ENCODE data around the gene ACO2.
"Not testable (repeated sequence)": the region's sequence is repeated elsewhere in the genome, so short reads cannot be mapped to it uniquely, and the experiment has no call there.

ACO2 gene

GRCh38 chr22:41448189-41448808, 20.6 kb upstream of the ACO2 start:
- no peaks in the 10 kb centered on the region for H3K27me3 ChIP-seq (ENCODE audit: control insufficient read depth in 1 of 2, insufficient read depth in 2 of 2, low read length in 2 of 2)
- H3K9me3 ChIP-seq (ENCODE audit: control insufficient read depth in 1 of 2, low read length in 2 of 2): no peaks in the 10 kb centered on the region
- peaks cover 11% of the 10 kb centered on the region in 2 donors for H3K4me1 ChIP-seq (ENCODE audit: control insufficient read depth in 1 of 2, insufficient read depth in 2 of 2, low read length in 2 of 2)
- peaks cover 0 to under 1% of the 10 kb centered on the region in 2 donors for H3K36me3 ChIP-seq (ENCODE audit: control insufficient read depth in 1 of 2, insufficient read depth in 2 of 2, low read length in 2 of 2)
- peak overlapping the region; percentile 96 to 97 for H3K4me3 ChIP-seq (ENCODE audit: low read depth in 1 of 2, low read length in 2 of 2)
- peak overlapping the region; percentile 99 for H3K27ac ChIP-seq (ENCODE audit: low read depth, low read length)
- H3K9ac ChIP-seq (ENCODE audit: low read depth in 1 of 2, low read length in 2 of 2): peak overlapping the region; percentile 96 to 97

DNA sequence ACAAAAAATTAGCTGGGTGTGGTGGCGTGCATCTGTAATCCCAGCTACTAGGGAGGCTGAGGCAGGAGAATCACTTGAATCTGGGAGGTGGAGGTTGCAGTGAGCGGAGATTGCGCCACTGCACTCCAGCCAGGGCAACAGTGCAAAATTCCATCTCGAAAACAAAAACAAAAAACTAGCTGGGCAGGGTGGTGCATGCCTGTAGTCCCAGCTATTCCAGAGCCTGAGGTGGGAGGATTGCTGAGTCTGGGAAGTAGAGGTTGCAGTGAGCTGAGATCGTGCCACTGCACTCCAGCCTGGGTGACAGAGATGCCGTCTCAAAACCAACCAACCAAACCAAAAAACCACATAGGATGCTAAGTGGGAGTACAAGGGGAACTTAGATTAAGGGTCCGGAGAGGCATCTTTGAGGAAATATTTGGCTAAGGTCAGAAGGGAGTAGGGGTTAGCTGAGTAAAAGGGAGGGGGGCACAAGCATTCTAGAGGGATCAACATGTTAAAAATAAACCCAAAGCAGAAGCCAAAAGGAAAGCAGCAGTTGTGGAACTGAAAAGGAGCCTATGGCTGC, 10.7 kb upstream of the ACO2 start:
- Histone ChIP-seq H3K27ac (ENCODE audit: low read depth, low read length) (no peak overlapping the region), H3K36me3 (ENCODE audit: control insufficient read depth in 1 of 2, insufficient read depth in 2 of 2, low read length in 2 of 2) (peaks cover 16 to 34% of the 10 kb centered on the region in 2 donors), H3K27me3 (ENCODE audit: control insufficient read depth in 1 of 2, insufficient read depth in 2 of 2, low read length in 2 of 2) (no peaks in the 10 kb centered on the region), H3K4me3 (ENCODE audit: low read depth in 1 of 2, low read length in 2 of 2) (no peak overlapping the region), H3K9me3 (ENCODE audit: control insufficient read depth in 1 of 2, low read length in 2 of 2) (no peaks in the 10 kb centered on the region), H3K4me1 (ENCODE audit: control insufficient read depth in 1 of 2, insufficient read depth in 2 of 2, low read length in 2 of 2) (peaks cover 0 to 6% of the 10 kb centered on the region in 2 donors), H3K9ac (ENCODE audit: low read depth in 1 of 2, low read length in 2 of 2) (no peak overlapping the region)

- H3K4me1 ChIP-seq (ENCODE audit: control insufficient read depth in 1 of 2, insufficient read depth in 2 of 2, low read length in 2 of 2): peaks cover 0 to 6% of the 10 kb centered on the region in 2 donors
- H3K36me3 ChIP-seq (ENCODE audit: control insufficient read depth in 1 of 2, insufficient read depth in 2 of 2, low read length in 2 of 2): peaks cover 24 to 45% of the 10 kb centered on the region in 2 donors
- no peaks in the 10 kb centered on the region for H3K9me3 ChIP-seq (ENCODE audit: control insufficient read depth in 1 of 2, low read length in 2 of 2)
- no peak overlapping the region for H3K27ac ChIP-seq (ENCODE audit: low read depth, low read length)
- H3K27me3 ChIP-seq (ENCODE audit: control insufficient read depth in 1 of 2, insufficient read depth in 2 of 2, low read length in 2 of 2): no peaks in the 10 kb centered on the region
- no peak overlapping the region for H3K4me3 ChIP-seq (ENCODE audit: low read depth in 1 of 2, low read length in 2 of 2)
- H3K9ac ChIP-seq (ENCODE audit: low read depth in 1 of 2, low read length in 2 of 2): no peak overlapping the region
These were observed 9.5 kb upstream of the ACO2 start for GRCh38 chr22:41459431-41459830.

DNA sequence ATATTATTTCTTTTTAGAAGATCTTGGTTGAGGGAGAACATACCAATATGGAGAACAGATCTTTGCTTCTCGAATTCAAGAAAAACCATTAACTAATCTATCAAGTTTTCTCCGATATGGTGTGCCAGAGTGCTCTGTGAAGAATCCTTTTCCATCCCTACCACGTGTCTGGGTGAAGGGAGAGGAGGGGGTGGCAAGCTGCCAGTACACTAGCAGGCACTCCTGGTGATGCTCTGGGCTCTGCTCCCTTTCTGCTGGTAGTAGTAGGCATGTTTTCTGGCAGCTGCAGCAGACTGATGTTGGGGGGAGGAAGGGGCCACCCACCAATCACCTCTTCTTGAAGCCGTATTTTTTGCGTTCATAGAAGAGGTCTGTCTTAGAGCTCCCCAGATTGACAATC, 8.8 kb upstream of the ACO2 start:
- peaks cover 31 to 52% of the 10 kb centered on the region in 2 donors for H3K36me3 ChIP-seq (ENCODE audit: control insufficient read depth in 1 of 2, insufficient read depth in 2 of 2, low read length in 2 of 2)
- not testable (repeated sequence) for H3K9ac ChIP-seq (ENCODE audit: low read depth in 1 of 2, low read length in 2 of 2); H3K4me1 ChIP-seq (ENCODE audit: control insufficient read depth in 1 of 2, insufficient read depth in 2 of 2, low read length in 2 of 2); H3K27me3 ChIP-seq (ENCODE audit: control insufficient read depth in 1 of 2, insufficient read depth in 2 of 2, low read length in 2 of 2); H3K27ac ChIP-seq (ENCODE audit: low read depth, low read length); H3K4me3 ChIP-seq (ENCODE audit: low read depth in 1 of 2, low read length in 2 of 2); H3K9me3 ChIP-seq (ENCODE audit: control insufficient read depth in 1 of 2, low read length in 2 of 2)

DNA sequence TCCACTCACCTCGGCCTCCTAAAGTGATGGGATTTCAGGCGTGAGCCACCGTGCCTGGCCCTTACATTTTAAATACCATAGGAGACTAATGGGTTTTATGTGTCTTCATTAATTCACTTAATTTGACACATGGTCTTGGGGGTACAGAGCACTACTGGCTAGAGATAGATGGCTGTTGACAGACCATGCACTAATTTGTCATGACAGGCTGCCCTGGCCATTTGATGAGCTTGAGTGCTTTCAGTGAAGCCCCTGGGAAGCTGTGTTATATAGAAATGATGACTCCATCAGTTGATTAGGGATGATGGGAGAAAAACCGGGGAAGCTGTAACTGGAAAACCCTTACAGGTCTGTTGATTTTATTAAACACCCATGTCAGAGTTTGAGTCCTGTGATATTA, 7.0 kb upstream of the ACO2 start:
- Histone ChIP-seq H3K36me3 (ENCODE audit: control insufficient read depth in 1 of 2, insufficient read depth in 2 of 2, low read length in 2 of 2) (peaks cover 44 to 69% of the 10 kb centered on the region in 2 donors), H3K27me3 (ENCODE audit: control insufficient read depth in 1 of 2, insufficient read depth in 2 of 2, low read length in 2 of 2) (no peaks in the 10 kb centered on the region), H3K4me3 (ENCODE audit: low read depth in 1 of 2, low read length in 2 of 2) (no peak overlapping the region), H3K9me3 (ENCODE audit: control insufficient read depth in 1 of 2, low read length in 2 of 2) (no peaks in the 10 kb centered on the region), H3K27ac (ENCODE audit: low read depth, low read length) (no peak overlapping the region), H3K9ac (ENCODE audit: low read depth in 1 of 2, low read length in 2 of 2) (no peak overlapping the region), H3K4me1 (ENCODE audit: control insufficient read depth in 1 of 2, insufficient read depth in 2 of 2, low read length in 2 of 2) (peaks cover 0 to 6% of the 10 kb centered on the region in 2 donors)

DNA sequence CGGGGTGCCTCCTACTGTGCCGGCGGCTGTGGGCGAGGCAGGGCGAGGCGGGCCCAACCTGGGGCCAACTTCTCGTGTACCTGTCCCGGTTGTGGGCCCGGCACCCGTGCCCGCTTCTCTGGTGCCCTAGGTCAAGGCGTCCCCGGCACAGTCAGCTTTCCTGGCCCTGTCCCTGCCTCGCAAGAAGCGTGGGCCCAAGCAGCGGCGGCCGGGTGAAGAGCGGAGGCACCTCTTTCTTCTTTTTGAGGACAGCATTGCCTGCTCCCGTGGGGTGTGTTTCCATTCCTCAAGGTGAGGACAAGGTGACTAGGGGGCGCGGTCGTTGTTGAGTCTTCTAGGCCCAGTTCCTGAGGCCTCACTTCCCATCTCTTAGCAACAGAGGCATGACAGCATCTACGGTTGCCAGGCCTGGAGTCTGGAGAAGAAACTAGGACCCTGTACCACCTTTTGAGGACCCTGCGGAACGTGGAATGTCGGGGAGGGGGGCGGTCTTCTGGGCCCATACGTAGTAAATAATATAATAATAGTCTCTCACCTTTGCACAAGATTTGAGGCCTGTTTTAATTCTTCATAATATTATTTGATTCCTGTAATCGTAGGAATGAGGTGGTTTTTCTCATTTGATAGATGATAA, 418 bp downstream of the ACO2 start:
- Histone ChIP-seq H3K9ac (ENCODE audit: low read depth in 1 of 2, low read length in 2 of 2) (peak overlapping the region; percentile 60 to 99), H3K4me1 (ENCODE audit: control insufficient read depth in 1 of 2, insufficient read depth in 2 of 2, low read length in 2 of 2) (peaks cover 35 to 48% of the 10 kb centered on the region in 2 donors), H3K4me3 (ENCODE audit: low read depth in 1 of 2, low read length in 2 of 2) (peak overlapping the region; percentile 93 to 95), H3K9me3 (ENCODE audit: control insufficient read depth in 1 of 2, low read length in 2 of 2) (no peaks in the 10 kb centered on the region), H3K27ac (ENCODE audit: low read depth, low read length) (peak overlapping the region; percentile 98), H3K27me3 (ENCODE audit: control insufficient read depth in 1 of 2, insufficient read depth in 2 of 2, low read length in 2 of 2) (no peaks in the 10 kb centered on the region), H3K36me3 (ENCODE audit: control insufficient read depth in 1 of 2, insufficient read depth in 2 of 2, low read length in 2 of 2) (peaks cover 28 to 44% of the 10 kb centered on the region in 2 donors)

DNA sequence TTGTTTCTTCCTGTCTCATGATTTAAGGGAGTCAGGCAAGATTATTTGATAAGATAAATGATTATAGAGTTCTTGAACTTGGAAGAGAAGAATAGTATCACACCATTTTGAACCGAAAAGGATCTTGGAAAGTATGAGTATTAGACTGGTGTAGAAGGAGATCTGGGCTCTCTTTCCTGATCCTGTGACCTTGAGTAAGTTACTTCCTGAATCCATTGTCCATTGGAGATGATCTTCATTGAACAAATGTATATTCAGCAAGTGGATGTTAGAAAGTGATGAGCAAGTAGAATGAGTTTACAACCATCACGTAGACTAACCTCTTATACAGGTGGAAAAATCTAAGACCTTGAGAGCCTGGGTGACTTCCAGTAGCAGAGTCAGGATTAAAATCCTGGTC, 2.0 kb downstream of the ACO2 start:
- Histone ChIP-seq H3K9ac (ENCODE audit: low read depth in 1 of 2, low read length in 2 of 2) (peak overlapping the region; percentile 54 to 99), H3K9me3 (ENCODE audit: control insufficient read depth in 1 of 2, low read length in 2 of 2) (no peaks in the 10 kb centered on the region), H3K4me3 (ENCODE audit: low read depth in 1 of 2, low read length in 2 of 2) (peak overlapping the region; percentile 14 to 46), H3K27ac (ENCODE audit: low read depth, low read length) (peak overlapping the region; percentile 63), H3K27me3 (ENCODE audit: control insufficient read depth in 1 of 2, insufficient read depth in 2 of 2, low read length in 2 of 2) (no peaks in the 10 kb centered on the region), H3K36me3 (ENCODE audit: control insufficient read depth in 1 of 2, insufficient read depth in 2 of 2, low read length in 2 of 2) (peaks cover 16 to 29% of the 10 kb centered on the region in 2 donors), H3K4me1 (ENCODE audit: control insufficient read depth in 1 of 2, insufficient read depth in 2 of 2, low read length in 2 of 2) (peaks cover 35 to 48% of the 10 kb centered on the region in 2 donors)

DNA sequence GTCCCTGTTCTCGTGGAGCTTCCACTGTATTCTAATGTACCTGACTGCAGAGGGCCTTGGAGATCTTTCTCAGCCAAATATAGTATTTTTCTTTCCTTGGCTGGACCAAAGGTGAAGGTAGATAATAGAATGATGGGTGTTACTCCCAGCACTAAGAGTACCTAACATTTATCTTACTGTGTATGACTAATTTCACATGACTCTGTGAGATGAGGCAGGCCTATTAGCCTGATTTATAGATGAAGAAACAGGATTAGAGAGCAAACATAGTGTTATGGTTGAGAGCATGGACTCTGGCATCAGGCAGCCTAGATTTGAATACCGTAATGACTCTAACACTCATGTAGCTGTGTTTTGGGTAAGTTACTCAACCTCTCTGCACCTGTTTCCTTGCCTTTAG, 2.7 kb downstream of the ACO2 start:
- H3K9ac ChIP-seq (ENCODE audit: low read depth in 1 of 2, low read length in 2 of 2): peak overlapping the region in 1 of 2 donors; percentile 99
- H3K9me3 ChIP-seq (ENCODE audit: control insufficient read depth in 1 of 2, low read length in 2 of 2): no peaks in the 10 kb centered on the region
- H3K27me3 ChIP-seq (ENCODE audit: control insufficient read depth in 1 of 2, insufficient read depth in 2 of 2, low read length in 2 of 2): no peaks in the 10 kb centered on the region
- peaks cover 9 to 22% of the 10 kb centered on the region in 2 donors for H3K36me3 ChIP-seq (ENCODE audit: control insufficient read depth in 1 of 2, insufficient read depth in 2 of 2, low read length in 2 of 2)
- H3K4me3 ChIP-seq (ENCODE audit: low read depth in 1 of 2, low read length in 2 of 2): peak overlapping the region in 1 of 2 donors; percentile 46
- peaks cover 35 to 48% of the 10 kb centered on the region in 2 donors for H3K4me1 ChIP-seq (ENCODE audit: control insufficient read depth in 1 of 2, insufficient read depth in 2 of 2, low read length in 2 of 2)
- no peak overlapping the region for H3K27ac ChIP-seq (ENCODE audit: low read depth, low read length)

- no peaks in the 10 kb centered on the region for H3K27me3 ChIP-seq (ENCODE audit: control insufficient read depth in 1 of 2, insufficient read depth in 2 of 2, low read length in 2 of 2)
- no peak overlapping the region for H3K4me3 ChIP-seq (ENCODE audit: low read depth in 1 of 2, low read length in 2 of 2)
- no peaks in the 10 kb centered on the region for H3K9me3 ChIP-seq (ENCODE audit: control insufficient read depth in 1 of 2, low read length in 2 of 2)
- no peak overlapping the region for H3K9ac ChIP-seq (ENCODE audit: low read depth in 1 of 2, low read length in 2 of 2)
- no peak overlapping the region for H3K27ac ChIP-seq (ENCODE audit: low read depth, low read length)
- peaks cover 6 to 22% of the 10 kb centered on the region in 2 donors for H3K36me3 ChIP-seq (ENCODE audit: control insufficient read depth in 1 of 2, insufficient read depth in 2 of 2, low read length in 2 of 2)
- peaks cover 20 to 44% of the 10 kb centered on the region in 2 donors for H3K4me1 ChIP-seq (ENCODE audit: control insufficient read depth in 1 of 2, insufficient read depth in 2 of 2, low read length in 2 of 2)
These were observed 6.0 kb downstream of the ACO2 start for GRCh38 chr22:41474872-41475451.

GRCh38 chr22:41478473-41478872, 9.6 kb downstream of the ACO2 start:
- peak overlapping the region; percentile 2 for H3K27ac ChIP-seq (ENCODE audit: low read depth, low read length)
- H3K9me3 ChIP-seq (ENCODE audit: control insufficient read depth in 1 of 2, low read length in 2 of 2): no peaks in the 10 kb centered on the region
- H3K4me3 ChIP-seq (ENCODE audit: low read depth in 1 of 2, low read length in 2 of 2): no peak overlapping the region
- peaks cover 0 to 22% of the 10 kb centered on the region in 2 donors for H3K36me3 ChIP-seq (ENCODE audit: control insufficient read depth in 1 of 2, insufficient read depth in 2 of 2, low read length in 2 of 2)
- H3K27me3 ChIP-seq (ENCODE audit: control insufficient read depth in 1 of 2, insufficient read depth in 2 of 2, low read length in 2 of 2): no peaks in the 10 kb centered on the region
- H3K9ac ChIP-seq (ENCODE audit: low read depth in 1 of 2, low read length in 2 of 2): no peak overlapping the region
- H3K4me1 ChIP-seq (ENCODE audit: control insufficient read depth in 1 of 2, insufficient read depth in 2 of 2, low read length in 2 of 2): peaks cover 12 to 31% of the 10 kb centered on the region in 2 donors

Data from duodenal mucosa (tissue), 2 donors.